ENCODE data around the gene ARHGAP12. TPM values are rescaled to one million over a fixed set of nuclear protein-coding genes. Genes with fewer than 3 reads are reported as not detected.

The ARHGAP12 gene
- total RNA-seq, 1 experiment from 2014 or later: 39.5 TPM

DNA sequence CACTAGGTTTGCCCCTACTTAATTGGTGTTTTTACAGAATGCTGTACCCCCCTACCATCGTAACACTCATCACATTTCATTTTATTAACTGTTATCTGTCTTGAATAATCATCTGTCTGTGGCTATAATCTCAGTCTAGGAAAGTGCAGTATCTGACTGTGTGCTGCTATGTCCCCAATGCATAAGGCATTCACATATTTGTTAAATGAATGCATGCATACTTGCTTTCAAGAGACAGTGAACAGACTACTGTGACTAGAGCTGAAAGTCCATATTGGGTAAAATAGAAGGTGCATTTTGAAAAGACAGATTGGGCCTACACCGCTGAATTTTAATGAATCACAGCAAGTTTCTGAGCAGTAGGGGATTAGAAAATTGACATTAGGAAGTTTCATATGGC is 112.3 kb downstream of the ARHGAP12 start:
- ATAC-seq (no peak), DNase-seq (ENCODE audit: low spot score) (no peak)
- ChIA-PET POLR2A (no interaction called here), CTCF (no interaction called here)
- Mint-ChIP-seq H3K36me3 (peaks cover 12% of the 10 kb centered on the region; the same call in 1 of the 2 replicates), H3K4me1 (no peaks in the 10 kb centered on the region), H3K27me3 (ENCODE audit: low read depth) (no peaks in the 10 kb centered on the region), H3K4me3 (no peak overlapping the region), H3K27ac (no peak overlapping the region), H3K9me3 (no peaks in the 10 kb centered on the region)
- TF ChIP-seq, protein P1, sequence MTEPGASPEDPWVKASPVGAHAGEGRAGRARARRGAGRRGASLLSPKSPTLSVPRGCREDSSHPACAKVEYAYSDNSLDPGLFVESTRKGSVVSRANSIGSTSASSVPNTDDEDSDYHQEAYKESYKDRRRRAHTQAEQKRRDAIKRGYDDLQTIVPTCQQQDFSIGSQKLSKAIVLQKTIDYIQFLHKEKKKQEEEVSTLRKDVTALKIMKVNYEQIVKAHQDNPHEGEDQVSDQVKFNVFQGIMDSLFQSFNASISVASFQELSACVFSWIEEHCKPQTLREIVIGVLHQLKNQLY (CRISPR knock-in tag; IDR thresholded peaks at IDR 0.05): no peak
- TF ChIP-seq GABPB1 (CRISPR knock-in tag; IDR thresholded peaks at IDR 0.05): no peak
- no peak for TF ChIP-seq USF1 (CRISPR knock-in tag; IDR thresholded peaks at IDR 0.05)
- TF ChIP-seq ZNF232 (CRISPR knock-in tag; IDR thresholded peaks at IDR 0.05): no peak
- TF ChIP-seq ATF3 (CRISPR knock-in tag; conservative IDR thresholded peaks at IDR 0.05): no peak
- no peak for TF ChIP-seq MAX (CRISPR knock-in tag; IDR thresholded peaks at IDR 0.05)
- TF ChIP-seq CREB1 (CRISPR knock-in tag; IDR thresholded peaks at IDR 0.05): no peak
- no peak for TF ChIP-seq FOXP1 (CRISPR knock-in tag; IDR thresholded peaks at IDR 0.05; ENCODE audit: borderline replicate concordance)
- no peak for TF ChIP-seq MXD4 (CRISPR knock-in tag; IDR thresholded peaks at IDR 0.05; ENCODE audit: borderline replicate concordance)
- TF ChIP-seq ZNF423 (CRISPR knock-in tag; IDR thresholded peaks at IDR 0.05): no peak
- TF ChIP-seq JAZF1 (CRISPR knock-in tag; IDR thresholded peaks at IDR 0.05): no peak
- no peak for TF ChIP-seq RORB (CRISPR knock-in tag; IDR thresholded peaks at IDR 0.05)
- TF ChIP-seq NR3C1 (CRISPR knock-in tag; conservative IDR thresholded peaks at IDR 0.05; ENCODE audit: low read depth): no peak
- TF ChIP-seq ZNF138 (CRISPR knock-in tag; conservative IDR thresholded peaks at IDR 0.05): no peak
- TF ChIP-seq ZNF263 (CRISPR knock-in tag; IDR thresholded peaks at IDR 0.05; ENCODE audit: low read depth): no peak

DNA sequence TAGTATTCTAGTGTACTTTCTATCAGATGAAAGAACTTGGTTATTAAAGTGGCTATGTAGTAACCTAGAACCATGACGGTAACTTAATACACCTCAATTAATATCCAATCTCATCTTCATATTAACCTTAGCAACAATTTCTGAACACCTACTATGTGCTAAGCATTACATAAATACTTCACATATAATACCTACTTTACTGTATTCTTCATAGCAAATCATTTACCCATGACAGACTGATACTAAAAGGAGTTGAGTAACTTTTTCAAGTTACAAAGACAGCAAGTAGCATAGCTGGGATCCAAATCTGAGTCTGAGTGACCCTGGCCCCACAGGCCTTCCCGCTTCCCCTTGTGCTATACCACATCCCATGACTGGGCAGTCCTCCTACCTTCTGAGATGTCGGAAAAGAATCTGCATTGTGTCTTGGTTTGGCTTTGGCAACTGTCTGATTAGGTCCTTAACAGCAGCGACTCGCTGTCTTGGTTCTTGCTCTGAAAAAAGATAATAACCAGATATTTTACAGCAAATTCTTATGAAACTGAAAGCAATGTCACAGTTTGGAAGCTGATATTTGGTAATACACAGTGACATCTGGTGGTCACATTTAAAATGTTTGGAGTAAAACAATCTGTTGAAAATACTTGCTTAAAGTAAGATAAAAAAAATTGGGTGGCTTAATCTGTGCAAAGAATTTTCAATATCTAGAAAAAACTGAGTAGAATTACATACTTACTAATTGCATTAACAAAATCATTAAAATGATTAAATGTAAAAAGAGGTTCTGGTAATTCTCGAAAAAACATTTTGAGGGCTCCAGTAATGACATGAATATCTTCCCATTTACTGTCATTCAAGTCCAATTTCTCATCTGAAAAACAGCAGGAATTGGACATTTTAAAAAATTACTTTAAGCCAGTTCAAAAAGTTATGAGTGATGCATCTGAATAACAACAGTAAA is 120.1 kb downstream of the ARHGAP12 start:
- H3K9me3 Mint-ChIP-seq: no peaks in the 10 kb centered on the region
- peaks cover 30% of the 10 kb centered on the region for H3K36me3 Mint-ChIP-seq
- ATAC-seq (no peak; the same call in 1 of the 2 replicates), DNase-seq (ENCODE audit: low spot score) (no peak)
- no peak overlapping the region for H3K27ac Mint-ChIP-seq
- H3K27me3 Mint-ChIP-seq (ENCODE audit: low read depth): no peaks in the 10 kb centered on the region
- H3K4me3 Mint-ChIP-seq: no peak overlapping the region
- peaks cover 6% of the 10 kb centered on the region for H3K4me1 Mint-ChIP-seq
- ChIA-PET POLR2A (no interaction called here), CTCF (interaction anchor here (0.6 to 2.2 kb wide), 6 partner anchors 24 to 1057 kb away, joined by 3 to 5 read pairs (median 4); no protein-coding TSS in a partner anchor)
- no peak for TF ChIP-seq TCF7 (CRISPR knock-in tag; IDR thresholded peaks at IDR 0.05; ENCODE audit: low read depth)
- no peak for TF ChIP-seq ZNF396 (CRISPR knock-in tag; IDR thresholded peaks at IDR 0.05; ENCODE audit: borderline replicate concordance)
- no peak for TF ChIP-seq RORB (CRISPR knock-in tag; IDR thresholded peaks at IDR 0.05)
- TF ChIP-seq CBFB (CRISPR knock-in tag; IDR thresholded peaks at IDR 0.05; ENCODE audit: low read depth): no peak
- no peak for TF ChIP-seq GRHL2 (CRISPR knock-in tag; IDR thresholded peaks at IDR 0.05; ENCODE audit: insufficient replicate concordance, severe bottlenecking)
- TF ChIP-seq NR3C1 (CRISPR knock-in tag; conservative IDR thresholded peaks at IDR 0.05; ENCODE audit: low read depth): no peak
- TF ChIP-seq CREB1 (CRISPR knock-in tag; IDR thresholded peaks at IDR 0.05): no peak
- no peak for TF ChIP-seq OVOL2 (CRISPR knock-in tag; IDR thresholded peaks at IDR 0.05; ENCODE audit: borderline replicate concordance)
- TF ChIP-seq ATF3 (CRISPR knock-in tag; conservative IDR thresholded peaks at IDR 0.05): no peak
- TF ChIP-seq NFE2L1 (CRISPR knock-in tag; IDR thresholded peaks at IDR 0.05): no peak
- no peak for TF ChIP-seq ZBTB21 (CRISPR knock-in tag; IDR thresholded peaks at IDR 0.05; ENCODE audit: borderline replicate concordance)
- TF ChIP-seq SOX15 (CRISPR knock-in tag; IDR thresholded peaks at IDR 0.05): no peak
- TF ChIP-seq FOXP1 (CRISPR knock-in tag; IDR thresholded peaks at IDR 0.05; ENCODE audit: borderline replicate concordance): no peak
- TF ChIP-seq MYBL2 (CRISPR knock-in tag; IDR thresholded peaks at IDR 0.05): no peak
- TF ChIP-seq E2F1 (CRISPR knock-in tag; IDR thresholded peaks at IDR 0.05): no peak
- no peak for TF ChIP-seq HMGXB4 (CRISPR knock-in tag; IDR thresholded peaks at IDR 0.05)
- TF ChIP-seq JUN (CRISPR knock-in tag; IDR thresholded peaks at IDR 0.05): no peak
- TF ChIP-seq ZNF219 (CRISPR knock-in tag; IDR thresholded peaks at IDR 0.05; ENCODE audit: borderline replicate concordance): no peak
- no peak for TF ChIP-seq KAT7 (CRISPR knock-in tag; IDR thresholded peaks at IDR 0.05; ENCODE audit: borderline replicate concordance)
